ENCODE results near the gene DTNB.

DTNB gene

GRCh38 chr2:25462021-25462420 lies 211.4 kb downstream of the DTNB start:
- Histone ChIP-seq H3K9me3 (no peaks in the 10 kb centered on the region), H3K27ac (no peak overlapping the region), H3K27me3 (no peaks in the 10 kb centered on the region), H3K4me1 (no peaks in the 10 kb centered on the region), H3K4me2 (no peak overlapping the region), H3K4me3 (no peak overlapping the region), H3K36me3 (0 out of 2 replicates have a peak, but pooled peaks cover 5% of the 10 kb centered on the region), H4K20me1 (no peaks in the 10 kb centered on the region), H3K9ac (no peak overlapping the region)
- TF ChIP-seq Cebpa-rat (IDR thresholded peaks at IDR 0.05) = no peak

GRCh38 chr2:25460261-25460905 lies 213.0 kb downstream of the DTNB start:
- H3K9ac ChIP-seq = no peak overlapping the region
- no peak overlapping the region for H3K4me2 ChIP-seq
- no peak for TF ChIP-seq Cebpa-rat (IDR thresholded peaks at IDR 0.05)

DNA sequence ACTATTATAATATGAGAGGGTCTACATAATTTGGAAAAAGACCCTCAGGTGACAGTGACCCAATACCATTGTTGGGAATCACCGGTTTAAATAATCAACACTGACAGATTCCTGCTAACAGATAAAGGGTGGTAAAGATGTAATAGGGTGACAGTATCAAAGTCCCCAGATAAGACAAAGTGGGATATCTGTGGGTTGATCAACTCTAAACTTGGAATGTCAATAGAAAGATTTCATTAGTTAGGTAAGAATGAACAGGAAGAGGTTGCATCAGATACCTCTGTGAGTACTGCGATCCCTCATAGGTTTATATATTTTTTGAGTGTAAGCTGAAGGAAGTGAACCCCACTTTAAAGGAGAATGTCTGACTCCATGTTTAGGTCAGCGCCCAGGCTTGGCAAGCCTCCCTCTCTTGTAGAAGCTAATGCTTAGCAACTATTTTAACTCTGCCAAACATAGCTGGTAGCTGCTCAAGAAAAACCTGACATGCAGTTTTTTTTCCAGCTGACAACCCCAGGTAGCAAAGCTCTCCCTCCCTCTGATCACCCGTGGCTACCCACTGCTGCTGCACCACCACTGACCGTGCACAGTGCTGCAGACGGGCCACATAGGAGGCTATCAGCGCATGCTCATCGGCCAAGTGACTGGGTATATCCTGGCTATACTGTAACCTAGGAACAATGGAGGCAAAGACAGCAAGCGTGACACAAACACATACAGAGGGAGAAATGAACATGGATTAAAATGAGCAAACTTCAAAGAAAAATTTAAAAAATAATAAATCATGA lies 218.4 kb downstream of the DTNB start:
- no peaks in the 10 kb centered on the region for H3K9me3 ChIP-seq
- H4K20me1 ChIP-seq = no peaks in the 10 kb centered on the region
- no peak overlapping the region for H3K4me3 ChIP-seq
- TF ChIP-seq Cebpa-rat (IDR thresholded peaks at IDR 0.05) = no peak
- H3K27me3 ChIP-seq = no peaks in the 10 kb centered on the region
- peaks cover 13% of the 10 kb centered on the region for H3K36me3 ChIP-seq
- H3K9ac ChIP-seq = no peak overlapping the region
- no peak overlapping the region for H3K27ac ChIP-seq
- no peak overlapping the region for H3K4me2 ChIP-seq
- H3K4me1 ChIP-seq = no peaks in the 10 kb centered on the region

More at GRCh38 chr2:25460261-25460905, 213.0 kb downstream of the DTNB start:
- Histone ChIP-seq H4K20me1 (no peaks in the 10 kb centered on the region), H3K4me3 (no peak overlapping the region), H3K9me3 (no peaks in the 10 kb centered on the region), H3K27ac (no peak overlapping the region), H3K27me3 (no peaks in the 10 kb centered on the region), H3K36me3 (0 out of 2 replicates have a peak, but pooled peaks cover 5% of the 10 kb centered on the region), H3K4me1 (no peaks in the 10 kb centered on the region)

- Histone ChIP-seq H3K9ac (no peak overlapping the region), H3K27me3 (no peaks in the 10 kb centered on the region), H3K9me3 (no peaks in the 10 kb centered on the region), H3K27ac (no peak overlapping the region), H3K4me3 (no peak overlapping the region), H3K4me2 (no peak overlapping the region), H3K4me1 (peaks cover 2% of the 10 kb centered on the region; the same call in 1 of the 2 replicates), H4K20me1 (no peaks in the 10 kb centered on the region), H3K36me3 (peaks cover 20% of the 10 kb centered on the region)
- no peak for TF ChIP-seq Cebpa-rat (IDR thresholded peaks at IDR 0.05)
These were observed 220.0 kb downstream of the DTNB start for GRCh38 chr2:25453199-25453905.

DNA sequence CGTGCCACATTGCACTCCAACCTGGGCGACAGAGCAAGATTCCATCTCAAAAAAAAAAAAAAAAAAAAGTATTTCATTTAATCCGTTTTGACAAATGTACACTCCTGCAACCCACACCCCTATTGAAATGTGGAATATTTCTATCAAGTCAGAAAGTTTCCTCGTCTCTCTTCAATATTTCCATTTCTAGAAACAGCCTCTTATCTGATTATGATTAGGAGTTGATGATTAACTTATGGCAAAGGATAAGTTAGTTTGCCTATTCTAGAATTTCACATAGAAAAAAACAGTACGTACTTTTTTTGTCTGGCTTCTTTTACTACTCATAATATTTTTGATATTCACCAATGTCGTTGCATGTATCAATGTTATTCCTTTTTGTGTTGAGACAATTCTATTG lies 224.6 kb downstream of the DTNB start:
- TF ChIP-seq Cebpa-rat (IDR thresholded peaks at IDR 0.05) = no peak
- peaks cover 5% of the 10 kb centered on the region; the same call in 1 of the 2 replicates for H3K4me1 ChIP-seq

GRCh38 chr2:25447018-25447417 lies 226.4 kb downstream of the DTNB start:
- H3K4me3 ChIP-seq = no peak overlapping the region
- peaks cover 18% of the 10 kb centered on the region for H3K36me3 ChIP-seq
- no peak for TF ChIP-seq Cebpa-rat (IDR thresholded peaks at IDR 0.05)
- H3K27me3 ChIP-seq = no peaks in the 10 kb centered on the region
- H4K20me1 ChIP-seq = no peaks in the 10 kb centered on the region
- no peak overlapping the region for H3K9ac ChIP-seq
- H3K27ac ChIP-seq = no peak overlapping the region
- no peak overlapping the region for H3K4me2 ChIP-seq
- H3K9me3 ChIP-seq = no peaks in the 10 kb centered on the region
- peaks cover 5% of the 10 kb centered on the region; the same call in 1 of the 2 replicates for H3K4me1 ChIP-seq

More for the DNA sequence above, 224.6 kb downstream of the DTNB start:
- Histone ChIP-seq H3K9me3 (no peaks in the 10 kb centered on the region), H3K4me2 (no peak overlapping the region), H3K36me3 (peaks cover 18% of the 10 kb centered on the region), H3K4me3 (no peak overlapping the region), H4K20me1 (no peaks in the 10 kb centered on the region), H3K9ac (no peak overlapping the region), H3K27me3 (no peaks in the 10 kb centered on the region), H3K27ac (no peak overlapping the region)

GRCh38 chr2:25446122-25446521 lies 227.3 kb downstream of the DTNB start:
- no peak for TF ChIP-seq Cebpa-rat (IDR thresholded peaks at IDR 0.05)
- Histone ChIP-seq H3K4me3 (no peak overlapping the region), H3K4me1 (peaks cover 5% of the 10 kb centered on the region; the same call in 1 of the 2 replicates), H3K9me3 (no peaks in the 10 kb centered on the region), H4K20me1 (no peaks in the 10 kb centered on the region), H3K9ac (no peak overlapping the region), H3K4me2 (no peak overlapping the region), H3K27ac (no peak overlapping the region), H3K36me3 (peaks cover 14% of the 10 kb centered on the region), H3K27me3 (no peaks in the 10 kb centered on the region)

- Histone ChIP-seq H3K4me1 (peaks cover 5% of the 10 kb centered on the region; the same call in 1 of the 2 replicates), H3K27me3 (no peaks in the 10 kb centered on the region), H3K4me2 (no peak overlapping the region), H3K9me3 (no peaks in the 10 kb centered on the region), H3K27ac (no peak overlapping the region), H3K36me3 (peaks cover 10% of the 10 kb centered on the region; the same call in 1 of the 2 replicates), H4K20me1 (no peaks in the 10 kb centered on the region), H3K9ac (no peak overlapping the region), H3K4me3 (no peak overlapping the region)
- no peak for TF ChIP-seq Cebpa-rat (IDR thresholded peaks at IDR 0.05)
These were observed 227.9 kb downstream of the DTNB start for GRCh38 chr2:25445464-25445863.

- Histone ChIP-seq H3K4me2 (no peak overlapping the region), H3K27ac (no peak overlapping the region), H3K9me3 (no peaks in the 10 kb centered on the region), H4K20me1 (no peaks in the 10 kb centered on the region), H3K27me3 (no peaks in the 10 kb centered on the region), H3K9ac (no peak overlapping the region), H3K4me3 (no peak overlapping the region), H3K36me3 (peaks cover 8% of the 10 kb centered on the region; the same call in 1 of the 2 replicates), H3K4me1 (peaks cover 5% of the 10 kb centered on the region; the same call in 1 of the 2 replicates)
- no peak for TF ChIP-seq Cebpa-rat (IDR thresholded peaks at IDR 0.05)
These were observed 228.6 kb downstream of the DTNB start for GRCh38 chr2:25444608-25445270.

All from BLaER1 (cell line).